HEK293 (cell line): ENCODE data around the gene SEC16A.
A peak's percentile ranks its signal among the peaks of the same experiment; 100 is the strongest.

Experiments used
- GLIS1 ChIP-seq: fragments of 450-650 bp; formaldehyde crosslinking; IDR thresholded peaks from 2 replicates; pipeline ENCODE4 v1.5.1; 2016; ENCODE audit warnings: missing biosample characterization, missing genetic modification characterization
- KLF9 ChIP-seq: fragments of 450-650 bp; formaldehyde crosslinking; IDR thresholded peaks from 2 replicates; pipeline ENCODE4 v1.5.1; 2016; ENCODE audit warnings: missing biosample characterization, missing genetic modification characterization, low read depth
- MEIS1 ChIP-seq: sonication (generic); formaldehyde crosslinking; IDR thresholded peaks from 2 replicates; pipeline ENCODE4 v1.8.1; 2022; ENCODE audit warnings: missing genetic modification reagents, mild to moderate bottlenecking, borderline replicate concordance
- MYNN ChIP-seq: fragments of 450-650 bp; formaldehyde crosslinking; IDR thresholded peaks from 2 replicates; pipeline ENCODE4 v1.5.1; 2016; ENCODE audit warnings: missing biosample characterization, missing genetic modification characterization, borderline replicate concordance
- TCF7L2 ChIP-seq: IDR thresholded peaks from 2 replicates; pipeline ENCODE4 v1.6.1; 2011; ENCODE audit warnings: low read depth, mild to moderate bottlenecking, inconsistent platforms, low read length, moderate library complexity, borderline replicate concordance
- ZBTB26 ChIP-seq: fragments of 450-650 bp; formaldehyde crosslinking; optimal IDR thresholded peaks from 2 replicates; pipeline ENCODE3; 2016; ENCODE audit warnings: missing biosample characterization, mild to moderate bottlenecking, missing genetic modification characterization
- ZBTB44 ChIP-seq: fragments of 450-650 bp; IDR thresholded peaks from 2 replicates; pipeline ENCODE4 v1.5.1; 2018; ENCODE audit warnings: missing biosample characterization, mild to moderate bottlenecking, missing genetic modification characterization
- ZBTB49 ChIP-seq: fragments of 450-650 bp; formaldehyde crosslinking; IDR thresholded peaks from 2 replicates; pipeline ENCODE4 v1.5.1; 2016; ENCODE audit warnings: missing biosample characterization, missing genetic modification characterization, low read depth
- ZEB2 ChIP-seq: fragments of 450-650 bp; formaldehyde crosslinking; IDR thresholded peaks from 2 replicates; pipeline ENCODE4 v1.5.1; 2016; ENCODE audit warnings: missing biosample characterization, missing genetic modification characterization
- ZFP3 ChIP-seq: fragments of 450-650 bp; formaldehyde crosslinking; IDR thresholded peaks from 2 replicates; pipeline ENCODE4 v1.5.1; 2016; ENCODE audit warnings: low read depth, missing biosample characterization, missing genetic modification characterization
- ZIC2 ChIP-seq: fragments of 450-650 bp; formaldehyde crosslinking; IDR thresholded peaks from 2 replicates; pipeline ENCODE4 v1.5.1; 2016; ENCODE audit warnings: missing biosample characterization, missing genetic modification characterization
- ZNF132 ChIP-seq: fragments of 450-650 bp; formaldehyde crosslinking; IDR thresholded peaks from 2 replicates; pipeline ENCODE4 v1.5.1; 2017; ENCODE audit warnings: missing biosample characterization, missing genetic modification characterization, borderline replicate concordance
- ZNF184 ChIP-seq: fragments of 450-650 bp; IDR thresholded peaks from 2 replicates; pipeline ENCODE4 v1.5.1; 2018; ENCODE audit warnings: missing biosample characterization, mild to moderate bottlenecking, missing genetic modification characterization
- ZNF248 ChIP-seq: fragments of 450-650 bp; formaldehyde crosslinking; IDR thresholded peaks from 2 replicates; pipeline ENCODE4 v1.5.1; 2017; ENCODE audit warnings: missing biosample characterization, missing genetic modification characterization
- ZNF292 ChIP-seq: fragments of 450-650 bp; formaldehyde crosslinking; IDR thresholded peaks from 2 replicates; pipeline ENCODE4 v1.5.1; 2016; ENCODE audit warnings: low read depth, missing biosample characterization, missing genetic modification characterization, borderline replicate concordance
- ZNF433 ChIP-seq: fragments of 450-650 bp; formaldehyde crosslinking; IDR thresholded peaks from 2 replicates; pipeline ENCODE4 v1.5.1; 2016; ENCODE audit warnings: missing biosample characterization, missing genetic modification characterization, low read depth
- ZNF510 ChIP-seq: fragments of 450-650 bp; formaldehyde crosslinking; IDR thresholded peaks from 2 replicates; pipeline ENCODE4 v1.5.1; 2018; ENCODE audit warnings: mild to moderate bottlenecking, missing genetic modification characterization, missing biosample characterization; ENCODE audit not compliant: insufficient replicate concordance
- ZNF560 ChIP-seq: fragments of 450-650 bp; formaldehyde crosslinking; IDR thresholded peaks from 2 replicates; pipeline ENCODE4 v1.5.1; 2017; ENCODE audit warnings: missing biosample characterization, missing genetic modification characterization, borderline replicate concordance
- ZNF623 ChIP-seq: fragments of 450-650 bp; formaldehyde crosslinking; IDR thresholded peaks from 2 replicates; pipeline ENCODE4 v1.5.1; 2016; ENCODE audit warnings: missing biosample characterization, missing genetic modification characterization
- ZNF660 ChIP-seq: fragments of 450-650 bp; IDR thresholded peaks from 2 replicates; pipeline ENCODE4 v1.5.1; 2018; ENCODE audit warnings: missing biosample characterization, mild to moderate bottlenecking, missing genetic modification characterization
- ZNF777 ChIP-seq: fragments of 450-650 bp; formaldehyde crosslinking; IDR thresholded peaks from 2 replicates; pipeline ENCODE4 v1.5.1; 2017; ENCODE audit warnings: missing biosample characterization, missing genetic modification characterization, borderline replicate concordance
- ZNF785 ChIP-seq: fragments of 450-650 bp; formaldehyde crosslinking; IDR thresholded peaks from 2 replicates; pipeline ENCODE4 v1.5.1; 2016; ENCODE audit warnings: missing biosample characterization, missing genetic modification characterization
- ZNF837 ChIP-seq: fragments of 450-650 bp; formaldehyde crosslinking; IDR thresholded peaks from 2 replicates; pipeline ENCODE4 v1.5.1; 2016; ENCODE audit warnings: missing biosample characterization, missing genetic modification characterization
- TF ChIP-seq, protein P1 (sequence below): fragments of 450-650 bp; formaldehyde crosslinking; IDR thresholded peaks from 2 replicates; pipeline ENCODE4 v1.5.1; 2016; ENCODE audit warnings: missing biosample characterization, missing genetic modification characterization

Gene SEC16A

DNA sequence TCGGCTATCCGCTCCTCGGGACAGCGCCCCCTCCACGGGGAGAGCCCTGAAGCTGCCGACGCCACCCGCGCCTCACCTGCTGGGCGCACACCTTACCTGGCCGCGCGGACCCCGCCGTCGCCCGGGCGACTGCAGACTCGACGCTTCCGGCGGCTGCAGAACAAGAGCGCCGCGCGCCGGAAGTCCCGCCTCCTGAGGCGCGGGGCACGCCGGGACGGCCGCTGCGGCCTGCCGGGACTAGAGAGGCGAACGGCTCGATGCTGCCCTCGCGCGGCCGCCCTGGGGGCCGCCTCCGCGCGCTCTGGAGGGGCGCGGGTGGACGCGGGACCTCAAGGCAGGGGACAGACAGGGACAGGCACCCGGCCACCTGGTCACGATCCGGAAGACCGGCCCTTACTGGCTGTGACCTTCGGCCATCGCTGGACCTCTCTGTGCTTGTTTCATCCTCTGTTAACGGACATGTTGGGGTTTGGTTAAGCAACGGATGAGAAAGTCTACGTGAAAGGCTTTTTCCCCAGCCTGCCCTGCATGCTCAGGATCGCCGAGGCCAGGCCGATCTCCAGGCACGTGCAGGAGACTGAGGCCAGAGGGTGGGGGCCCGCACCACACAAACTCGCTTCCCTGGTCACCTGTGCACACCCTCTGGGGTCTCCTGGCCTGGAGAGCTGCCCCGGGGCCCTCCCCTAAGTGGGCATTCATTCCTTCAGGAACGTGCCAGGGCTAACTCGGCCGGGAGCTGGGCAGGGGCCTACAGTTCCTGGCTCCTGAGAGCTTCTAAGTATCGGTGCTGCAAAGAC lies 82.6 kb downstream of the SEC16A start, which contains the start of gene SNAPC4 (continued):
- TF ChIP-seq ZNF510 (tag by site-specific recombination) (no peak), ZFP3 (tag by site-specific recombination) (no peak), GLIS1 (no peak; the same call in 1 of the 2 replicates), ZNF777 (no peak), TCF7L2 (peak; percentile 89; the same call in 1 of the 2 replicates), ZNF132 (tag by site-specific recombination) (no peak), ZNF248 (tag by site-specific recombination) (no peak), ZBTB44 (tag by site-specific recombination) (peak; percentile 48; the same call in 1 of the 2 replicates), ZNF837 (tag by site-specific recombination) (no peak), ZNF184 (tag by site-specific recombination) (no peak), MYNN (tag by site-specific recombination) (no peak), ZNF433 (tag by site-specific recombination) (no peak), ZNF292 (no peak), MEIS1 (CRISPR knock-in tag) (no peak), KLF9 (tag by site-specific recombination) (peak; percentile 15; the same call in 1 of the 2 replicates), ZNF560 (tag by site-specific recombination) (no peak), ZNF785 (tag by site-specific recombination) (no peak), ZNF623 (tag by site-specific recombination) (no peak), ZEB2 (tag by site-specific recombination) (peak; percentile 43; the same call in 1 of the 2 replicates), ZIC2 (tag by site-specific recombination) (no peak), ZNF660 (tag by site-specific recombination) (peak; percentile 92), ZBTB26 (tag by site-specific recombination) (peak; percentile 75), ZBTB49 (no peak)
- TF ChIP-seq, protein P1, sequence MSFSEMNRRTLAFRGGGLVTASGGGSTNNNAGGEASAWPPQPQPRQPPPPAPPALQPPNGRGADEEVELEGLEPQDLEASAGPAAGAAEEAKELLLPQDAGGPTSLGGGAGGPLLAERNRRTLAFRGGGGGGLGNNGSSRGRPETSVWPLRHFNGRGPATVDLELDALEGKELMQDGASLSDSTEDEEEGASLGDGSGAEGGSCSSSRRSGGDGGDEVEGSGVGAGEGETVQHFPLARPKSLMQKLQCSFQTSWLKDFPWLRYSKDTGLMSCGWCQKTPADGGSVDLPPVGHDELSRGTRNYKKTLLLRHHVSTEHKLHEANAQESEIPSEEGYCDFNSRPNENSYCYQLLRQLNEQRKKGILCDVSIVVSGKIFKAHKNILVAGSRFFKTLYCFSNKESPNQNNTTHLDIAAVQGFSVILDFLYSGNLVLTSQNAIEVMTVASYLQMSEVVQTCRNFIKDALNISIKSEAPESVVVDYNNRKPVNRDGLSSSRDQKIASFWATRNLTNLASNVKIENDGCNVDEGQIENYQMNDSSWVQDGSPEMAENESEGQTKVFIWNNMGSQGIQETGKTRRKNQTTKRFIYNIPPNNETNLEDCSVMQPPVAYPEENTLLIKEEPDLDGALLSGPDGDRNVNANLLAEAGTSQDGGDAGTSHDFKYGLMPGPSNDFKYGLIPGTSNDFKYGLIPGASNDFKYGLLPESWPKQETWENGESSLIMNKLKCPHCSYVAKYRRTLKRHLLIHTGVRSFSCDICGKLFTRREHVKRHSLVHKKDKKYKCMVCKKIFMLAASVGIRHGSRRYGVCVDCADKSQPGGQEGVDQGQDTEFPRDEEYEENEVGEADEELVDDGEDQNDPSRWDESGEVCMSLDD (tag by site-specific recombination) = no peak
